H9 (cell line): ENCODE results near the gene GLIS2. TPM values are rescaled to one million over a fixed set of nuclear protein-coding genes. Genes with fewer than 3 reads are reported as not detected.

ENCODE experiments used
- DNase-seq: peaks from one replicate; pipeline ENCODE4 v3.0.0-alpha.2; 2017
- H2AFZ ChIP-seq: one replicate; pipeline ENCODE4 v1.6.1; 2013; ENCODE audit warnings: mild to moderate bottlenecking, low read length, control low read depth, moderate library complexity
- H2AK5ac ChIP-seq: 2 replicates; pipeline ENCODE4 v1.6.1; 2013; ENCODE audit warnings: low read length, control low read depth, mixed read lengths; ENCODE audit not compliant: insufficient read length
- H2BK120ac ChIP-seq: one replicate; pipeline ENCODE4 v1.6.1; 2013; ENCODE audit warnings: low read depth, mild to moderate bottlenecking, low read length, control low read depth, inconsistent platforms; ENCODE audit not compliant: poor library complexity, severe bottlenecking
- H2BK12ac ChIP-seq: 2 replicates; pipeline ENCODE4 v1.6.1; 2013; ENCODE audit warnings: low read length, control low read depth, mixed read lengths, low read depth; ENCODE audit not compliant: insufficient read length
- H2BK15ac ChIP-seq: 2 replicates; pipeline ENCODE4 v1.6.1; 2013; ENCODE audit warnings: low read depth, low read length, control low read depth
- H2BK20ac ChIP-seq: one replicate; pipeline ENCODE4 v1.6.1; 2013; ENCODE audit warnings: low read depth, mild to moderate bottlenecking, low read length, control low read depth, inconsistent platforms; ENCODE audit not compliant: poor library complexity, severe bottlenecking
- H2BK5ac ChIP-seq: 2 replicates; pipeline ENCODE4 v1.6.1; 2013; ENCODE audit warnings: low read length, control low read depth, mixed read lengths; ENCODE audit not compliant: insufficient read length
- H3K14ac ChIP-seq: 2 replicates; pipeline ENCODE4 v1.6.1; 2013; ENCODE audit warnings: low read length, control low read depth; ENCODE audit not compliant: insufficient read depth
- H3K18ac ChIP-seq: 2 replicates; pipeline ENCODE4 v1.6.1; 2013; ENCODE audit warnings: low read depth, mild to moderate bottlenecking, mixed read lengths, low read length, control low read depth; ENCODE audit not compliant: insufficient read length
- H3K23ac ChIP-seq: 2 replicates; pipeline ENCODE4 v1.6.1; 2013; ENCODE audit warnings: low read length, control low read depth, mixed read lengths, low read depth; ENCODE audit not compliant: insufficient read length
- H3K23me2 ChIP-seq: 2 replicates; pipeline ENCODE4 v1.6.1; 2013; ENCODE audit warnings: low read depth, mild to moderate bottlenecking, mixed read lengths, low read length, control low read depth; ENCODE audit not compliant: insufficient read length, poor library complexity, severe bottlenecking
- H3K27ac ChIP-seq: 2 replicates; pipeline ENCODE4 v1.5.1; 2013; ENCODE audit warnings: low read length, control low read depth, mixed read lengths, low read depth; ENCODE audit not compliant: insufficient read length
- H3K27me3 ChIP-seq: 2 replicates; pipeline ENCODE4 v1.6.1; 2013; ENCODE audit warnings: low read length, control low read depth, inconsistent platforms; ENCODE audit not compliant: insufficient read depth
- H3K4ac ChIP-seq: 2 replicates; pipeline ENCODE4 v1.6.1; 2013; ENCODE audit warnings: low read depth, mild to moderate bottlenecking, control low read depth, inconsistent platforms, low read length, moderate library complexity
- H3K4me1 ChIP-seq: 2 replicates; pipeline ENCODE4 v1.6.1; 2013; ENCODE audit warnings: low read length, control low read depth, inconsistent platforms; ENCODE audit not compliant: insufficient read depth
- H3K4me2 ChIP-seq: 2 replicates; pipeline ENCODE4 v1.6.1; 2013; ENCODE audit warnings: low read length, control low read depth, mixed read lengths; ENCODE audit not compliant: insufficient read length, insufficient read depth
- H3K56ac ChIP-seq: 2 replicates; pipeline ENCODE4 v1.6.1; 2013; ENCODE audit warnings: low read depth, mild to moderate bottlenecking, mixed read lengths, low read length, control low read depth; ENCODE audit not compliant: insufficient read length
- H3K79me1 ChIP-seq: 2 replicates; pipeline ENCODE4 v1.6.1; 2013; ENCODE audit warnings: low read depth, mild to moderate bottlenecking, moderate library complexity, low read length, control low read depth, inconsistent platforms; ENCODE audit not compliant: insufficient read depth, poor library complexity, severe bottlenecking
- H3K79me2 ChIP-seq: 2 replicates; pipeline ENCODE4 v1.6.1; 2013; ENCODE audit warnings: low read length, control low read depth, inconsistent platforms; ENCODE audit not compliant: insufficient read depth
- H3K9ac ChIP-seq: 2 replicates; pipeline ENCODE4 v1.6.1; 2013; ENCODE audit warnings: low read length, control low read depth, mixed read lengths; ENCODE audit not compliant: insufficient read length; ENCODE audit errors: extremely low read depth
- H3K9me3 ChIP-seq: one replicate; pipeline ENCODE4 v1.6.1; 2013; ENCODE audit warnings: low read depth, low read length, inconsistent platforms; ENCODE audit not compliant: control insufficient read depth
- H3T11ph ChIP-seq: one replicate; pipeline ENCODE4 v1.6.1; 2013; ENCODE audit warnings: mild to moderate bottlenecking, low read length, control low read depth, inconsistent platforms
- H4K20me1 ChIP-seq: one replicate; pipeline ENCODE4 v1.6.1; 2013; ENCODE audit not compliant: control insufficient read depth, insufficient read length, insufficient read depth
- H4K5ac ChIP-seq: 2 replicates; pipeline ENCODE4 v1.6.1; 2013; ENCODE audit warnings: low read depth, mild to moderate bottlenecking, mixed read lengths, low read length, control low read depth; ENCODE audit not compliant: insufficient read length
- H4K8ac ChIP-seq: replicated peaks from 2 replicates; pipeline ENCODE4 v1.6.1; 2013; ENCODE audit warnings: low read length, control low read depth, mixed read lengths, low read depth; ENCODE audit not compliant: insufficient read length
- H4K91ac ChIP-seq: 2 replicates; pipeline ENCODE4 v1.6.1; 2013; ENCODE audit warnings: low read depth, mild to moderate bottlenecking, moderate library complexity, mixed read lengths, low read length, control low read depth; ENCODE audit not compliant: insufficient read length
- H3K27ac Mint-ChIP-seq, 3 experiments: 2 replicates in 2 of 3; 3 replicates in 1 of 3; pipeline ENCODE4 v1.8.0; 2020 to 2021; ENCODE audit warnings: mixed read lengths in 3 of 3, mild to moderate bottlenecking in 1 of 3, moderate library complexity in 1 of 3
- H3K27me3 Mint-ChIP-seq: 2 replicates; pipeline ENCODE4 v1.8.0; 2021; ENCODE audit warnings: low read depth, mild to moderate bottlenecking, moderate library complexity, mixed read lengths
- H3K36me3 Mint-ChIP-seq, 3 experiments: 2 replicates in 2 of 3; 3 replicates in 1 of 3; pipeline ENCODE4 v1.8.0; 2020 to 2021; ENCODE audit warnings: low read depth in 3 of 3, mixed read lengths in 3 of 3; ENCODE audit not compliant: insufficient read depth in 1 of 3
- H3K4me1 Mint-ChIP-seq, 2 experiments: 2 replicates each; pipeline ENCODE4 v1.8.0; 2020; ENCODE audit warnings: mixed read lengths in 2 of 2
- H3K4me3 Mint-ChIP-seq, 2 experiments: 2 replicates in 1 of 2; 3 replicates in 1 of 2; pipeline ENCODE4 v1.8.0; 2020 to 2021; ENCODE audit warnings: mild to moderate bottlenecking in 2 of 2, mixed read lengths in 2 of 2, moderate library complexity in 1 of 2
- H3K9me3 Mint-ChIP-seq, 2 experiments: 2 replicates in 1 of 2; 3 replicates in 1 of 2; pipeline ENCODE4 v1.8.0; 2020; ENCODE audit warnings: mild to moderate bottlenecking in 2 of 2, mixed read lengths in 2 of 2, moderate library complexity in 1 of 2
- WGBS: extraction: QIAGEN DNeasy Blood & Tissue Kit; methylation state at CpG from one replicate; pipeline ENCODE4 v1.1.7; 2013; ENCODE audit warnings: missing lambda C conversion rate, low lambda C conversion rate, mixed read lengths; ENCODE audit not compliant: insufficient read length; ENCODE audit errors: extremely low coverage; 5-methylcytosine and 5-hydroxymethylcytosine counted together
- total RNA-seq: library from RNA; stranded (reverse); gene quantifications from 2 replicates; pipeline ENCODE4 v1.2.1, GENCODE V29; 2021
- TF ChIP-seq, protein P1 (sequence below): fragments of 200-600 bp; sonication (generic); conservative IDR thresholded peaks from 3 replicates; pipeline ENCODE4 v1.8.0; 2021; ENCODE audit warnings: antibody characterized with exemption, mild to moderate bottlenecking

The GLIS2 gene
- total RNA-seq, 1 experiment from 2014 or later, result 14.3 TPM

- no peak overlapping the region for H2AFZ ChIP-seq
- TF ChIP-seq, protein P1, sequence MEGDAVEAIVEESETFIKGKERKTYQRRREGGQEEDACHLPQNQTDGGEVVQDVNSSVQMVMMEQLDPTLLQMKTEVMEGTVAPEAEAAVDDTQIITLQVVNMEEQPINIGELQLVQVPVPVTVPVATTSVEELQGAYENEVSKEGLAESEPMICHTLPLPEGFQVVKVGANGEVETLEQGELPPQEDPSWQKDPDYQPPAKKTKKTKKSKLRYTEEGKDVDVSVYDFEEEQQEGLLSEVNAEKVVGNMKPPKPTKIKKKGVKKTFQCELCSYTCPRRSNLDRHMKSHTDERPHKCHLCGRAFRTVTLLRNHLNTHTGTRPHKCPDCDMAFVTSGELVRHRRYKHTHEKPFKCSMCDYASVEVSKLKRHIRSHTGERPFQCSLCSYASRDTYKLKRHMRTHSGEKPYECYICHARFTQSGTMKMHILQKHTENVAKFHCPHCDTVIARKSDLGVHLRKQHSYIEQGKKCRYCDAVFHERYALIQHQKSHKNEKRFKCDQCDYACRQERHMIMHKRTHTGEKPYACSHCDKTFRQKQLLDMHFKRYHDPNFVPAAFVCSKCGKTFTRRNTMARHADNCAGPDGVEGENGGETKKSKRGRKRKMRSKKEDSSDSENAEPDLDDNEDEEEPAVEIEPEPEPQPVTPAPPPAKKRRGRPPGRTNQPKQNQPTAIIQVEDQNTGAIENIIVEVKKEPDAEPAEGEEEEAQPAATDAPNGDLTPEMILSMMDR, result no peak
- Mint-ChIP-seq H3K36me3 (peaks cover 0 to 26% (median 20%) of the 10 kb centered on the region in 3 experiments), H3K4me3 (no peak overlapping the region), H3K27me3 (no peaks in the 10 kb centered on the region), H3K27ac (peak overlapping the region in 1 of 3 experiments; percentile 22; a peak in 1 of 7 replicates), H3K4me1 (peaks cover 29 to 35% of the 10 kb centered on the region in 2 experiments), H3K9me3 (no peaks in the 10 kb centered on the region)
- peaks cover 6% of the 10 kb centered on the region; the same call in 1 of the 2 replicates for H3K4me1 ChIP-seq
- DNase-seq, result no peak
- no peaks in the 10 kb centered on the region for H3K9me3 ChIP-seq
- H2BK12ac ChIP-seq, result no peak overlapping the region
- H4K91ac ChIP-seq, result no peak overlapping the region
- H3K4ac ChIP-seq, result no peak overlapping the region
- H2BK15ac ChIP-seq, result no peak overlapping the region
- no peak overlapping the region for H3K23ac ChIP-seq
- no peaks in the 10 kb centered on the region for H3K79me1 ChIP-seq
- no peaks in the 10 kb centered on the region for H3K23me2 ChIP-seq
- H3K27me3 ChIP-seq, result no peaks in the 10 kb centered on the region
- H3K14ac ChIP-seq, result no peak overlapping the region
- H3K56ac ChIP-seq, result no peak overlapping the region
- no peak overlapping the region for H3T11ph ChIP-seq
- no peak overlapping the region for H3K18ac ChIP-seq
- no CpG with 5 or more reads among the region's 6 CpGs for WGBS
- no peak overlapping the region for H4K8ac ChIP-seq
- no peak overlapping the region for H3K9ac ChIP-seq
- no peak overlapping the region for H3K27ac ChIP-seq
- no peak overlapping the region for H4K5ac ChIP-seq
- H2BK120ac ChIP-seq, result no peak overlapping the region
- H3K4me2 ChIP-seq, result no peak overlapping the region
- no peaks in the 10 kb centered on the region; the same call in 1 of the 2 replicates for H3K79me2 ChIP-seq
- H2BK5ac ChIP-seq, result no peak overlapping the region
- H2AK5ac ChIP-seq, result no peak overlapping the region
- H2BK20ac ChIP-seq, result no peak overlapping the region
- no peaks in the 10 kb centered on the region for H4K20me1 ChIP-seq
Measured at GRCh38 chr16:4301968-4302367, 13.9 kb upstream of the GLIS2 start.
